Activated naive CD4-positive, alpha-beta T cell treated with anti-CD3 and anti-CD28 coated beads, Interleukin-2, amount 50 U/mL, for 24 hours (primary cell): Measurements from ENCODE around the gene HNRNPL.
"Not testable (repeated sequence)": the region's sequence is repeated elsewhere in the genome, so short reads cannot be mapped to it uniquely, and the experiment has no call there.

Source experiments
- H3K27ac Mint-ChIP-seq: one replicate; pipeline ENCODE4 v1.8.0; 2021; ENCODE audit warnings: mild to moderate bottlenecking, mixed read lengths
- H3K27me3 Mint-ChIP-seq: one replicate; pipeline ENCODE4 v1.8.0; 2021; ENCODE audit warnings: mixed read lengths
- H3K36me3 Mint-ChIP-seq: one replicate; pipeline ENCODE4 v1.8.0; 2021; ENCODE audit warnings: mixed read lengths
- H3K4me1 Mint-ChIP-seq: one replicate; pipeline ENCODE4 v1.8.0; 2021; ENCODE audit warnings: mixed read lengths
- H3K4me3 Mint-ChIP-seq: one replicate; pipeline ENCODE4 v1.8.0; 2021; ENCODE audit warnings: mild to moderate bottlenecking, mixed read lengths
- H3K9me3 Mint-ChIP-seq: one replicate; pipeline ENCODE4 v1.8.0; 2021; ENCODE audit warnings: mixed read lengths

HNRNPL gene

DNA sequence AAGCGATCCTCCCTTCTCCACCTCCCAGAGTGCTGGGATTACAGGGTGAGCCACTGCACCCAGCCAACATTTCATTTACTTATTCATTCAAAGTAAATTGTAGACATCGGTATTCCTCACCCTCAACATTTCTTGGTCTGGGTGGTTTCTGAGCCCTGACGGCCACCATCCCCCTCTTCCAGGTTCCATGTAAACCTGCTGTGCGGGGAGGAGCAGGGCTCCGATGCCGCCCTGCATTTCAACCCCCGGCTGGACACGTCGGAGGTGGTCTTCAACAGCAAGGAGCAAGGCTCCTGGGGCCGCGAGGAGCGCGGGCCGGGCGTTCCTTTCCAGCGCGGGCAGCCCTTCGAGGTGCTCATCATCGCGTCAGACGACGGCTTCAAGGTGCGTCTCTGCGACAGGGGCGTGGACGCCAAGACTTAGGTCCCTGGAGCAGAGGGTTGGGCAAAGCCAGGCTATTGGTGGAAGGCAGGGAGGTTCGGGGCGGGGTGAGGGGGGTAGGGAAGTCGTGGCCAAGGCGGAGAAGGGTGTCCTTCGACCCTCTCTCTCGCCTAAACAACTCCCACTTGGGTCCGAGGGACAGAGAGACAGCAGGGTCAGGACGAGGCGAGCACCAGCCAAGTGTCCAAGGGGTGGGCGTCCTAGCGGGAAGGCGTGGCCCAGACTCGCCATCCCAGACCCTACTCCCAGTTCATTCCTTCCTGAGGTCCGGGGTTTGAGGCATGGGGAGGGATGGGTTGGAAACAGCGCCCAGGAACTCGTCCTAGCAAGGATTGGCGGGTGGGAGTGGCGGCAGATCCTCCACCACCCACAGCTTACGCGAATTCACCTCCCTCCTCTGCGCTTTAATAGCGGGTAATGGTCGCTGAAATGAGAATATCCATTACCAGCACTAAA is 59.0 kb downstream of the HNRNPL start:
- not testable (repeated sequence) for H3K27ac Mint-ChIP-seq, H3K4me3 Mint-ChIP-seq, H3K27me3 Mint-ChIP-seq, H3K9me3 Mint-ChIP-seq, H3K36me3 Mint-ChIP-seq, H3K4me1 Mint-ChIP-seq

DNA sequence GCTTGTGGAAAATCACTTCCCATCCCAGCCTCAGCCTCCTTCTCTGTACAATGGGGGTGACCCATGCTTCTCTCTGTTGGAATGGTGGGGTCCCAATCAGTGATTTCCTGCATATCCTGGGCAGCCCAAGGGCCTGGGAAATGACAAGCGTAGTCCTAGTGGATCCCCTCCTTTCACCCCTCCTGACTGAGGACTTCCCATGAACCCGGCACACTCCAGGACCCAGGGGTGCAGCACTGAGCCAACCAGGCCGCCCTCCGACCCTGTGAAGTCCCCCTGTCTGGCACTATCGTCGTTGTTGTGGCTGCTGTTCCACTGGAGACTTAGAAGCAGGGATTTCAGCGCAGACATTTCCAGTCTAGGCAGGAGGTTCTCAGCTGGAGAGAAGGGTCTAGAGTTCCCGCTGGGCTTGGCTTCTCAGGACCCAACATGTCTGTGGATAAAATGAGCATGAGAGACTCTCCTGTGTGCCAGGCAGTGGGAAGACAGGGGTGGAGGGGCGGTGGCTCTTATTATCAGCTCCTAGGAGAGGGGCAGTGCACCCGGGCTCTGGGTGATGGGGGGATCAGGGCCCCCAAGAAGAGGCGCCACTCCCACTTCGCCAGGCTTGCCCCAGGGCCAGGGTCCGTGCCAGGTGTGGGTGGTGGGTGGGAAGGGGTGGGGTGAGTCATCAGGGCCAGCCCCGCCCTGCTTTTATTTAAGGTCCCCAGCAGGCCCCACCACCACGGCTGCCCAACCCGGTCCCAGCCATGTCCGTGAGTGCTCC is 61.1 kb downstream of the HNRNPL start, which contains the start of gene LGALS7B:
Gene LGALS7B (plus strand): TSS at position 723 of the 766 bp plus-strand sequence. CDS start 27 bp downstream, at position 750.
- Mint-ChIP-seq H3K4me1 (peaks cover 4% of the 10 kb centered on the region), H3K4me3 (no peak within 1 kb of the TSS), H3K27me3 (no peaks in the 10 kb centered on the region), H3K36me3 (no peaks in the 10 kb centered on the region), H3K27ac (no peak within 1 kb of the TSS), H3K9me3 (no peaks in the 10 kb centered on the region)

- Mint-ChIP-seq H3K4me1 (no peaks in the 10 kb centered on the region), H3K36me3 (no peaks in the 10 kb centered on the region), H3K27me3 (no peaks in the 10 kb centered on the region), H3K4me3 (no peak overlapping the region), H3K27ac (no peak overlapping the region), H3K9me3 (no peaks in the 10 kb centered on the region)
Measured at GRCh38 chr19:38786572-38787265, 63.1 kb downstream of the HNRNPL start.
